WTC11 (cell line): ENCODE data around the gene ZNF780B. TPM values are rescaled to one million over a fixed set of nuclear protein-coding genes. Genes with fewer than 3 reads are reported as not detected.
A peak's percentile ranks its signal among the peaks of the same experiment; 100 is the strongest.

Experiments
- ATAC-seq: fragments of 200-7000 bp; cut with Tn5 transposase; 2 replicates; pipeline ENCODE4 v1.10.0; 2021; ENCODE audit warnings: mild to moderate bottlenecking, moderate library complexity
- CTCF ChIA-PET: fragments of 300-600 bp; sonication (Branson Sonifier 250); formaldehyde crosslinking; loops from one replicate; lab custom pipeline; 2021; ENCODE audit warnings: antibody characterized with exemption; lab: Charles Lee
- POLR2A ChIA-PET: fragments of 350-600 bp; sonication (Branson Sonifier 250); formaldehyde crosslinking; loops from one replicate; lab custom pipeline; 2021; ENCODE audit warnings: antibody characterized with exemption; lab: Charles Lee
- DNase-seq: peaks from one replicate; pipeline ENCODE4 v3.0.0; 2021; ENCODE audit warnings: low spot score
- H3K27ac Mint-ChIP-seq: 2 replicates; pipeline ENCODE4 v1.8.0; 2021; ENCODE audit warnings: mixed read lengths
- H3K27me3 Mint-ChIP-seq: 2 replicates; pipeline ENCODE4 v1.8.0; 2021; ENCODE audit warnings: low read depth, mild to moderate bottlenecking, moderate library complexity, mixed read lengths
- H3K36me3 Mint-ChIP-seq: 2 replicates; pipeline ENCODE4 v1.8.0; 2021; ENCODE audit warnings: mixed read lengths
- H3K4me1 Mint-ChIP-seq: 2 replicates; pipeline ENCODE4 v1.8.0; 2022; ENCODE audit warnings: mixed read lengths
- H3K4me3 Mint-ChIP-seq: 2 replicates; pipeline ENCODE4 v1.8.0; 2021; ENCODE audit warnings: mild to moderate bottlenecking, moderate library complexity, mixed read lengths
- H3K9me3 Mint-ChIP-seq: 2 replicates; pipeline ENCODE4 v1.8.0; 2021; ENCODE audit warnings: mixed read lengths
- ATF1 ChIP-seq: sonication (generic); formaldehyde crosslinking; IDR thresholded peaks from 2 replicates; pipeline ENCODE4 v1.8.1; 2023; ENCODE audit warnings: mild to moderate bottlenecking, moderate library complexity, missing genetic modification reagents
- FOXK1 ChIP-seq: sonication (generic); formaldehyde crosslinking; IDR thresholded peaks from 2 replicates; pipeline ENCODE4 v1.8.0; 2022; ENCODE audit warnings: mild to moderate bottlenecking, moderate library complexity, missing genetic modification reagents
- GABPB1 ChIP-seq: sonication (generic); formaldehyde crosslinking; IDR thresholded peaks from 2 replicates; pipeline ENCODE4 v1.8.1; 2023; ENCODE audit warnings: mild to moderate bottlenecking, missing genetic modification reagents
- GTF2I ChIP-seq: fragments of 250-450 bp; sonication (Bioruptor Pico); conservative IDR thresholded peaks from 2 replicates; pipeline ENCODE4 v1.4.0; 2021; ENCODE audit warnings: mild to moderate bottlenecking
- IRF2 ChIP-seq: sonication (generic); formaldehyde crosslinking; IDR thresholded peaks from 2 replicates; pipeline ENCODE4 v1.8.0; 2022; ENCODE audit warnings: low read depth, missing genetic modification reagents, borderline replicate concordance
- JUN ChIP-seq: sonication (generic); formaldehyde crosslinking; IDR thresholded peaks from 2 replicates; pipeline ENCODE4 v1.8.0; 2023; ENCODE audit warnings: mild to moderate bottlenecking, missing genetic modification reagents
- MXD4 ChIP-seq: fragments of 250-450 bp; sonication (Bioruptor Pico); IDR thresholded peaks from 2 replicates; pipeline ENCODE4 v1.8.0; 2021; ENCODE audit warnings: mild to moderate bottlenecking, moderate library complexity, borderline replicate concordance
- NFYB ChIP-seq: sonication (generic); formaldehyde crosslinking; conservative IDR thresholded peaks from 2 replicates; pipeline ENCODE4 v1.8.0; 2022; ENCODE audit warnings: low read depth, missing genetic modification reagents
- NR1H2 ChIP-seq: sonication (generic); formaldehyde crosslinking; IDR thresholded peaks from 2 replicates; pipeline ENCODE4 v1.9.0; 2021; ENCODE audit warnings: mild to moderate bottlenecking, moderate library complexity, missing genetic modification reagents
- TCF7 ChIP-seq: sonication (generic); formaldehyde crosslinking; IDR thresholded peaks from 2 replicates; pipeline ENCODE4 v1.8.0; 2022; ENCODE audit warnings: mild to moderate bottlenecking, low read depth, missing genetic modification reagents, moderate library complexity
- total RNA-seq: library from RNA; stranded (reverse); gene quantifications from 3 replicates; pipeline ENCODE4 v1.2.3, GENCODE V29; 2021
- TF ChIP-seq, protein P1 (sequence below): fragments of 250-450 bp; sonication (Bioruptor Pico); IDR thresholded peaks from 2 replicates; pipeline ENCODE4 v1.9.0; 2021; ENCODE audit warnings: moderate library complexity, mild to moderate bottlenecking, inconsistent platforms, borderline replicate concordance
- TF ChIP-seq, protein P2 (sequence below): sonication (generic); formaldehyde crosslinking; IDR thresholded peaks from 2 replicates; pipeline ENCODE4 v1.8.1; 2023; ENCODE audit warnings: mild to moderate bottlenecking, missing genetic modification reagents, moderate library complexity
- TF ChIP-seq, protein P3 (sequence below): sonication (generic); formaldehyde crosslinking; conservative IDR thresholded peaks from 2 replicates; pipeline ENCODE4 v1.8.1; 2023; ENCODE audit warnings: mild to moderate bottlenecking, low read depth, missing genetic modification reagents, moderate library complexity
- TF ChIP-seq, protein P4 (sequence below): fragments of 250-450 bp; sonication (Bioruptor Pico); IDR thresholded peaks from 2 replicates; pipeline ENCODE4 v1.8.0; 2021; ENCODE audit warnings: mild to moderate bottlenecking
- TF ChIP-seq, protein P5 (sequence below): sonication (generic); formaldehyde crosslinking; IDR thresholded peaks from 2 replicates; pipeline ENCODE4 v1.8.1; 2023; ENCODE audit warnings: mild to moderate bottlenecking, missing genetic modification reagents
- TF ChIP-seq, protein P6 (sequence below): sonication (generic); formaldehyde crosslinking; IDR thresholded peaks from 2 replicates; pipeline ENCODE4 v1.8.1; 2022; ENCODE audit warnings: low read depth, mild to moderate bottlenecking, moderate library complexity, missing genetic modification reagents, borderline replicate concordance
- TF ChIP-seq, protein P7 (sequence below): sonication (generic); formaldehyde crosslinking; IDR thresholded peaks from 2 replicates; pipeline ENCODE4 v1.8.1; 2023; ENCODE audit warnings: mild to moderate bottlenecking, moderate library complexity, missing genetic modification reagents

ZNF780B gene
- total RNA-seq, 1 experiment from 2014 or later: 22.9 TPM

DNA sequence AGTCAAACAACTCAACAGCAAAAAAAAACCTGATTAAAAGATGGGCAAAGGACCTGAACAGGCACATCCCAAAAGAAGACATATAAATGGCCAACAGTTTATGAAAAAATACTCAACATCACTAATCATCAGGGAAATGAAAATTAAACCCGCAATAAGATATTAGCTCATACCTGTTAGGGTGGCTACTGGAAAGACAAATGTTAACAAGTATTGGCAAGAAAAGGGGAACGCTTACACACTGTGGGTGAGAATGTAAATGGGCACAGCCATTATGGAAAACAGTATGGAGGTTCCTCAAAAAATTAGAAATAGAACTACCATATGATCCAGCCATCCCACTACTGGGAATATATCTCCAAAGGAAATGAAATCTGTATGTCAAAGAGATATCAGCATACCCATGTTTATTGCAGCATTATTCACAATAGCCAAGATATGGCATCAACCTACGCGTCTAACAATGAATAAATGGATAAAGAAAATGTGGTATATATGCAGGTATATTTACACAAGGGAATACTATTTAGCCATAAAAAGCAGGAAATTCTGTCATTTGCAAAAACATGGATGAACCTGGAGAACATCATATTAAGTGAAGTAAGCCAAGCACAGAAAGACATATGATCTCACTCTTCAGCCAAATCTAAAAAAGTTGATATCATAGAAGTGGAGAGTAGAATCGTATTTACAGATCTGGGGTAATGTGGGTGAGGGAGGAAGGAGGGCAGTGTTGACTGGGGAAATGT lies 32.4 kb upstream of the ZNF780B start:
- POLR2A ChIA-PET: no interaction called here
- Mint-ChIP-seq H3K9me3 (peaks cover 9% of the 10 kb centered on the region), H3K27me3 (no peaks in the 10 kb centered on the region; the same call in 1 of the 2 replicates), H3K36me3 (peaks cover 16% of the 10 kb centered on the region), H3K27ac (no peak overlapping the region), H3K4me1 (peaks cover 15% of the 10 kb centered on the region), H3K4me3 (peak overlapping the region; percentile 29; the same call in 1 of the 2 replicates)
- TF ChIP-seq GABPB1 (CRISPR knock-in tag) (no peak), IRF2 (no peak), TCF7 (CRISPR knock-in tag) (no peak), NFYB (CRISPR knock-in tag) (no peak), ATF1 (CRISPR knock-in tag) (no peak), NR1H2 (no peak), GTF2I (CRISPR knock-in tag) (no peak), JUN (no peak), FOXK1 (CRISPR knock-in tag) (no peak), MXD4 (no peak)
- TF ChIP-seq, protein P1, sequence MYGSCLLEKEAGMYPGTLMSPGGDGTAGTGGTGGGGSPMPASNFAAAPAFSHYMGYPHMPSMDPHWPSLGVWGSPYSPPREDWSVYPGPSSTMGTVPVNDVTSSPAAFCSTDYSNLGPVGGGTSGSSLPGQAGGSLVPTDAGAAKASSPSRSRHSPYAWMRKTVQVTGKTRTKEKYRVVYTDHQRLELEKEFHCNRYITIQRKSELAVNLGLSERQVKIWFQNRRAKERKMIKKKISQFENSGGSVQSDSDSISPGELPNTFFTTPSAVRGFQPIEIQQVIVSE (CRISPR knock-in tag): no peak
- TF ChIP-seq, protein P2, sequence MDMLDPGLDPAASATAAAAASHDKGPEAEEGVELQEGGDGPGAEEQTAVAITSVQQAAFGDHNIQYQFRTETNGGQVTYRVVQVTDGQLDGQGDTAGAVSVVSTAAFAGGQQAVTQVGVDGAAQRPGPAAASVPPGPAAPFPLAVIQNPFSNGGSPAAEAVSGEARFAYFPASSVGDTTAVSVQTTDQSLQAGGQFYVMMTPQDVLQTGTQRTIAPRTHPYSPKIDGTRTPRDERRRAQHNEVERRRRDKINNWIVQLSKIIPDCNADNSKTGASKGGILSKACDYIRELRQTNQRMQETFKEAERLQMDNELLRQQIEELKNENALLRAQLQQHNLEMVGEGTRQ (CRISPR knock-in tag): no peak
- TF ChIP-seq, protein P3, sequence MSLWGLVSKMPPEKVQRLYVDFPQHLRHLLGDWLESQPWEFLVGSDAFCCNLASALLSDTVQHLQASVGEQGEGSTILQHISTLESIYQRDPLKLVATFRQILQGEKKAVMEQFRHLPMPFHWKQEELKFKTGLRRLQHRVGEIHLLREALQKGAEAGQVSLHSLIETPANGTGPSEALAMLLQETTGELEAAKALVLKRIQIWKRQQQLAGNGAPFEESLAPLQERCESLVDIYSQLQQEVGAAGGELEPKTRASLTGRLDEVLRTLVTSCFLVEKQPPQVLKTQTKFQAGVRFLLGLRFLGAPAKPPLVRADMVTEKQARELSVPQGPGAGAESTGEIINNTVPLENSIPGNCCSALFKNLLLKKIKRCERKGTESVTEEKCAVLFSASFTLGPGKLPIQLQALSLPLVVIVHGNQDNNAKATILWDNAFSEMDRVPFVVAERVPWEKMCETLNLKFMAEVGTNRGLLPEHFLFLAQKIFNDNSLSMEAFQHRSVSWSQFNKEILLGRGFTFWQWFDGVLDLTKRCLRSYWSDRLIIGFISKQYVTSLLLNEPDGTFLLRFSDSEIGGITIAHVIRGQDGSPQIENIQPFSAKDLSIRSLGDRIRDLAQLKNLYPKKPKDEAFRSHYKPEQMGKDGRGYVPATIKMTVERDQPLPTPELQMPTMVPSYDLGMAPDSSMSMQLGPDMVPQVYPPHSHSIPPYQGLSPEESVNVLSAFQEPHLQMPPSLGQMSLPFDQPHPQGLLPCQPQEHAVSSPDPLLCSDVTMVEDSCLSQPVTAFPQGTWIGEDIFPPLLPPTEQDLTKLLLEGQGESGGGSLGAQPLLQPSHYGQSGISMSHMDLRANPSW (CRISPR knock-in tag): no peak
- TF ChIP-seq, protein P4, sequence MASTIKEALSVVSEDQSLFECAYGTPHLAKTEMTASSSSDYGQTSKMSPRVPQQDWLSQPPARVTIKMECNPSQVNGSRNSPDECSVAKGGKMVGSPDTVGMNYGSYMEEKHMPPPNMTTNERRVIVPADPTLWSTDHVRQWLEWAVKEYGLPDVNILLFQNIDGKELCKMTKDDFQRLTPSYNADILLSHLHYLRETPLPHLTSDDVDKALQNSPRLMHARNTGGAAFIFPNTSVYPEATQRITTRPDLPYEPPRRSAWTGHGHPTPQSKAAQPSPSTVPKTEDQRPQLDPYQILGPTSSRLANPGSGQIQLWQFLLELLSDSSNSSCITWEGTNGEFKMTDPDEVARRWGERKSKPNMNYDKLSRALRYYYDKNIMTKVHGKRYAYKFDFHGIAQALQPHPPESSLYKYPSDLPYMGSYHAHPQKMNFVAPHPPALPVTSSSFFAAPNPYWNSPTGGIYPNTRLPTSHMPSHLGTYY (CRISPR knock-in tag): no peak
- TF ChIP-seq, protein P5, sequence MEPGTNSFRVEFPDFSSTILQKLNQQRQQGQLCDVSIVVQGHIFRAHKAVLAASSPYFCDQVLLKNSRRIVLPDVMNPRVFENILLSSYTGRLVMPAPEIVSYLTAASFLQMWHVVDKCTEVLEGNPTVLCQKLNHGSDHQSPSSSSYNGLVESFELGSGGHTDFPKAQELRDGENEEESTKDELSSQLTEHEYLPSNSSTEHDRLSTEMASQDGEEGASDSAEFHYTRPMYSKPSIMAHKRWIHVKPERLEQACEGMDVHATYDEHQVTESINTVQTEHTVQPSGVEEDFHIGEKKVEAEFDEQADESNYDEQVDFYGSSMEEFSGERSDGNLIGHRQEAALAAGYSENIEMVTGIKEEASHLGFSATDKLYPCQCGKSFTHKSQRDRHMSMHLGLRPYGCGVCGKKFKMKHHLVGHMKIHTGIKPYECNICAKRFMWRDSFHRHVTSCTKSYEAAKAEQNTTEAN (CRISPR knock-in tag): no peak
- TF ChIP-seq, protein P6, sequence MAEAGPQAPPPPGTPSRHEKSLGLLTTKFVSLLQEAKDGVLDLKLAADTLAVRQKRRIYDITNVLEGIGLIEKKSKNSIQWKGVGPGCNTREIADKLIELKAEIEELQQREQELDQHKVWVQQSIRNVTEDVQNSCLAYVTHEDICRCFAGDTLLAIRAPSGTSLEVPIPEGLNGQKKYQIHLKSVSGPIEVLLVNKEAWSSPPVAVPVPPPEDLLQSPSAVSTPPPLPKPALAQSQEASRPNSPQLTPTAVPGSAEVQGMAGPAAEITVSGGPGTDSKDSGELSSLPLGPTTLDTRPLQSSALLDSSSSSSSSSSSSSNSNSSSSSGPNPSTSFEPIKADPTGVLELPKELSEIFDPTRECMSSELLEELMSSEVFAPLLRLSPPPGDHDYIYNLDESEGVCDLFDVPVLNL (CRISPR knock-in tag): no peak
- TF ChIP-seq, protein P7, sequence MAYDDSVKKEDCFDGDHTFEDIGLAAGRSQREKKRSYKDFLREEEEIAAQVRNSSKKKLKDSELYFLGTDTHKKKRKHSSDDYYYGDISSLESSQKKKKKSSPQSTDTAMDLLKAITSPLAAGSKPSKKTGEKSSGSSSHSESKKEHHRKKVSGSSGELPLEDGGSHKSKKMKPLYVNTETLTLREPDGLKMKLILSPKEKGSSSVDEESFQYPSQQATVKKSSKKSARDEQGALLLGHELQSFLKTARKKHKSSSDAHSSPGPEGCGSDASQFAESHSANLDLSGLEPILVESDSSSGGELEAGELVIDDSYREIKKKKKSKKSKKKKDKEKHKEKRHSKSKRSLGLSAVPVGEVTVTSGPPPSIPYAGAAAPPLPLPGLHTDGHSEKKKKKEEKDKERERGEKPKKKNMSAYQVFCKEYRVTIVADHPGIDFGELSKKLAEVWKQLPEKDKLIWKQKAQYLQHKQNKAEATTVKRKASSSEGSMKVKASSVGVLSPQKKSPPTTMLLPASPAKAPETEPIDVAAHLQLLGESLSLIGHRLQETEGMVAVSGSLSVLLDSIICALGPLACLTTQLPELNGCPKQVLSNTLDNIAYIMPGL (CRISPR knock-in tag): no peak
- ATAC-seq: no peak
- CTCF ChIA-PET: no interaction called here
- no peak for DNase-seq
